NCI-H1694 (cell line): Measurements from ENCODE around the gene LXN.

ENCODE experiments used
- DNase-seq: peaks from one replicate; lab custom pipeline; 2025; lab: John Stamatoyannopoulos, UW

Gene LXN

DNA sequence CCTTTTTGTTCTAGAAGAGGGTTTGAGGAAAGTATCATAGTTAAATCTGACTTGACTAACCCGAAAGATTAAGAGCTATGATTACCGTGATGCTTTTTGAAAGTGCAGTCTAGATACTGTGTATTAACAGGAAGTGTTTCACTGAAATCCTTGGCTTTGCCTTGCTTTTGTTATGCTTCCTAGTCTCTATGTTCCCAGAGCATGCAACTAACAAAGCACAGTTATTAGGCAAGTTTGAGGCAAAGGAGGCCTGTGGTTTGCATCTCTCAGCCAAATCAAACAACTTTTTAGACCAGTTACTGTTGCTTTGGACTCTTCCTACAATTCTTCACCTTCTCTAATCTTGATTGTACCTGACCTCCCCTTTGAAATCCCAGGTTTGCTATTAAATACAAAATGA, 3.9 kb downstream of the LXN start:
- DNase-seq = no peak

- DNase-seq = no peak
These were observed 6.0 kb downstream of the LXN start for GRCh38 chr3:158666416-158666815.

DNA sequence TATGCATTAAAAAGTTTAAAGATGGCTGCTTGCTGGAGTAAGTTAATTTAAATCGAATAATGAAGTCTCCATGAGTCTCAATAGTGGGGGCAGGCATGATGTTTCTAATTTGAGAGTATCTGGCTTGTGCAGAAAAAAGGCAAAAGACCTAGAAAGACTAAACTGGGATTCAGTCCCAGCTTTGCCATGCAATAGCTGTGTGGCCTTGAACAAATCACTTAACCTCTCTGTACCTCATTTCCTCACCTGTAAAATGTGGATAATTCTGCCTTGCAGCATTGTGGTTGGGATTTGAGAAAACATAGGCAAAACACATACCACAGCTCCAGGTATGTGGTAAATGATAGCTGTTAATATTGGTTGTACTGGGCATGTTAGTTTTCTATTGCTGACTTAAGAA, 8.6 kb downstream of the LXN start:
- DNase-seq = no peak

- DNase-seq = no peak
These were observed 9.2 kb downstream of the LXN start for GRCh38 chr3:158663246-158663645.

DNA sequence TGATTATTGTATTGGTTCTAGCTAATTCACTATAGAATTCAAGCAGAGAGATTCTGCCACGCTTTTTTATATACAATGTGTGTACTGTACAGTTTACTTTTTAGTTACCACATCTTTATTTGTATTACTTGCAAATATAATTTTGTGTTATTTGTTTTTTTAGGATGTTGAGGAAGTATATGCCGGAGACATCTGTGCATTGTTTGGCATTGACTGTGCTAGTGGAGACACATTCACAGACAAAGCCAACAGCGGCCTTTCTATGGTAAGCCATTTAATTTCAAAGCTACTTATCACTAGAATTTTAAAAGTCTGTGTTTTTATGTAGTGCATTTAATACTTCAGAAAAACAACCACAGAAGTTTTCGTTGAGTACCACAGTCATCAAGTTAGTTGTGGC, 11.7 kb downstream of the LXN start:
- DNase-seq = no peak

DNA sequence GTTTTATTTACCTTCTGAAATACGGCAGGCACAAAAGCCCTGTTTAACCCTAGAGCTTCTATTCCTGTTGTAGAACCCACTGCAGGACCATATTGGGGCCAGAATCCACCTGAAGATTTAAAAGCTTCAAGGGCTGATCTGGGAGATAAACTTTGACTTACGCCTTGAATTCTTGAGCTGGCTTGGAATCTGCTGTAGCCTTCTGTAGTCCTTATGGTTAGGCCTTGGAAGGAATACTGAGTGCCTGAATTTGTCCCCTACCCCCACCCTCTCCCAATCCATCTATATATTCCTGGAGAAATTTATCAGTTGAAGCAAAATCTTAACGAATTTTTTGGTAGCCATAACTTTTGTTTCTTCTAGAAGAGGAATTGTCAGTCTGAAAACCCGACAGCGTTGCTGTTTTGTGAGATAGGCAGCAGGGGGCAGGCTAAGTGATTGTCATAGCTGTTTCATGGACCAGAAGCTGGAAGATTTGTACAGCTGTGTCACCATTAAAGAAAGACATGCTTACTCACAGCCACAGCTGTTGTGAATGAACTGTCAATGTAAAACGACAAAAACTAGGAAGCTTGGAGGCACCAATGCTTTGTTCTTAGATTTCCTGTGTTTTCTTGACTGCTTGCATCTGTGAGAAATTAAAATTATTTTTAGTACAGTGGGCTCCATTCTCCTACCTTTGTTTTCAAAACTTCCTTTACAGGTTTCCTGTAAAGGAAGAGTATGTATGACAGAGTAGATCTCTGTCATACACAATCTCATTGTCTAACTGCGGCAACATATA, 12.8 kb downstream of the LXN start:
- DNase-seq = peak; percentile 70

GRCh38 chr3:158658889-158659288, 13.6 kb downstream of the LXN start:
- no peak for DNase-seq

GRCh38 chr3:158652463-158652862, 20.0 kb downstream of the LXN start:
- DNase-seq = no peak

DNA sequence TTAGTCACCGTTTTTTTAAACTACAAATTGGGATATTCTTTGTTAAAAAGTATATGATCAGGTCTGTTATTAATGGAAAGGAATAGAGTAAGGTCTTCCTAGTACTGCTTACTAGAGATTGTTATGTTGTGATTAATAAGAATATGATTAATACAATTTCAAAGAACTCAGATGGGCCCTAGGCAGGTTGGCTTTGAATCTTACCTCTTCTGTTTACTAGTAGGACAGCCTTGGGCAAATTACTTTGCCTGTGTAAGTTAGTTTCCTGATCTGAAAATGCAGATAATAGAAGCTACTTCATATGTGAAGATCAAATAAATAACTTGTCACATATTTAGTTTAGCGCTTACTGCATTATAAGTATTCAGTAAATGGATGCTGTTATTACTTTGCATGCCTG, 21.3 kb downstream of the LXN start:
- no peak for DNase-seq

GRCh38 chr3:158649791-158650190, 22.7 kb downstream of the LXN start:
- DNase-seq = no peak

DNA sequence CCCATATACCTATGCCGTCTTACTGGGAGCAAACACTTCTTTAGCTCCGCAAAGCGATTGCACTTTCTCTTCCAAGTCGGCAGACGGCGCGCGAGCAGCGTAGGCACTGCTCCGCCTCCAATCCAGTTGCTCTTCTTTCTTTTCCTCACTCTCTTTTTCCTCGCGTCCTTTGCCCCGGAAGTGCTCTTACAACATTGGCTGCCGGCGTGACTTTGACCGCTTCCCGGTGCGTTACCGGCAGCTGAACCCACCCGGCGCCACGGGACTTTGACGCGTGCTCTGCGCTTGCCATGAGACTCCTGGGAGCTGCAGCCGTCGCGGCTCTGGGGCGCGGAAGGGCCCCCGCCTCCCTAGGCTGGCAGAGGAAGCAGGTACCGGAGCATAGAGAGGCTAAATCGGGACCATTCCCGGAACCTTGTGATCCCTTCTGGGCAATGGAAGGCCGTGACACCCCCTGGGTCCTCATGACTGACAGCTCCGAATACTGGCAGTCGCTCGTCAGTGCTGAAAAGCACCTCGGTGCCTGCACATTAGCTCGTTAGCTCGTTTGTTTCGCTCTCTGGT, 28.0 kb downstream of the LXN start, which contains the start of gene GFM1:
TSS of gene GFM1 (plus strand) at position 183 of the 564 bp plus-strand sequence. CDS start at position 291, 108 bp downstream.
- peak; percentile 95 for DNase-seq

DNA sequence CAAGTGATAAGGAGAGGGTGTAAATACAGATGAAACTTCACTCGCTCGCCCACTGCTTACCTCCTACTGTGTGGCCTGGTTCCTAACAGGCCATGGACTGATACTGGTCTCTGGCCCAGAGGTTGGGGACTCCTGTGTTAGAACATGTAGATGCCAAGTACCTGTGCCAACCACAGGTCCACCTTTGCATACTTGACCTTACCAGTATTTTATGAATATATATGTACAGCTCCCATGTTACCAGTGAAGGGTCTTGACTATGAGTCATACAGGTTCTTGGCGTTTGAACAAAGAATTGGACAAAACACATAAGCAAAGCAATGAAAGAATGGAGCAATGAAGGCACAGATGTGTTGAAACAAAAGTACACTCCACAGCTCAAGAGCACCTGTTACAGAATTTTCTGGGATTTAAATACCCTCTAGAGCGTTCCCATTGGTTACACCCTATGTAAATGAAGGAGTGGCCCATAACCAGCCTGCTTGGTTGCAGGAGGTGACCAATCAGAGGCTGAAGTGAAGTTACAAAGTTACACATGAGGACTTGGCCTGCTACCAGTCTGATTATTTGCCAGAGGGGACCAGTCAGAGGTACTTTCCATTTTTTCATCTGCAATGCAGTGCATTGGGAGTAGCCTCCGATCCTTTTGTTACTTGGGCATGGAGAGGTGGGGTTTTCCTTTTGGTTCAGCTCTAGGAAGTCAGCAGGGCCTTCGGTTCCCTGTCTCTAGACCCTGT, 29.8 kb downstream of the LXN start:
- no peak for DNase-seq

- DNase-seq = no peak
These were observed 30.4 kb downstream of the LXN start for GRCh38 chr3:158642005-158642404.

DNA sequence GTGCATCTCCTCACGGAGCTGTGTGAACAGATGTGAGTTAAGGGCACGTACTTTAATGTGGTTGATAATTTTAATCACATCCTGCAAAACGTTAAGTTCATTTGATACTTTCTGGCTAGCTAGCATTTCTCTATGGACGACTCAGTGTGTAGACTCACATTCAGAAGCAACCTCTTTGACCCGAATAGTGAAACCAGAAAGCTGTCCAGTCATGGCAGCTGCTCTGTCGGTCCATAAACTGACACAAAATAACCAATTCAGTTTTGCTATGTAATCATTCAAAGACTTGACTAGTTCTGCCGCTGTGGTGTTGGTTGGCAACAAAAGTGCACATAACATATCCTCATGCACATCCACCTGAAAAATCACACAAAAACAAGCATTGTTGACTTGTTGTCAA, 31.8 kb downstream of the LXN start:
- DNase-seq = no peak

DNA sequence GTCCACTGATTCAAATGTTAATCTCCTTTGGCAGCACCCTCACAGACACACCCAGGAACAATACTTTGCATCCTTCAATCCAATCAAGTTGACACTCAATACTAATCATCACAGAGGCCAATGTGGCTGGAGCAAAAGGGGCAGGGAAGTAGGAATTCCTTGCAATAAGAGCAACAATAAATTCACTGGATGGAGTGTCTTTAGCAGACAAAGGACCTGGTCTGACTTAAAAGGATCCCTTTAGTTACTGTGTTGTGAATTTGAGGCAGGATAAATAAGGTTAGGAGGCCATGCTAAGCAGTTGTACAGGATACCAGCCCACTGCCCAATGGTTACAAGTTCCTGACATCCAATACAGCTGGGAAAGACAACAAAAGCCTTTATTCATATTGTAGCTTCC, 40.5 kb downstream of the LXN start:
- DNase-seq = no peak

GRCh38 chr3:158625881-158626280, 46.6 kb downstream of the LXN start:
- DNase-seq = no peak

- DNase-seq = no peak
These were observed 54.2 kb downstream of the LXN start for GRCh38 chr3:158617982-158618875.
